Measurements from ENCODE around the gene AHCYL1.

The AHCYL1 gene

GRCh38 chr1:110056776-110057175 is 72.2 kb downstream of the AHCYL1 start:
- TF ChIP-seq, protein P1, sequence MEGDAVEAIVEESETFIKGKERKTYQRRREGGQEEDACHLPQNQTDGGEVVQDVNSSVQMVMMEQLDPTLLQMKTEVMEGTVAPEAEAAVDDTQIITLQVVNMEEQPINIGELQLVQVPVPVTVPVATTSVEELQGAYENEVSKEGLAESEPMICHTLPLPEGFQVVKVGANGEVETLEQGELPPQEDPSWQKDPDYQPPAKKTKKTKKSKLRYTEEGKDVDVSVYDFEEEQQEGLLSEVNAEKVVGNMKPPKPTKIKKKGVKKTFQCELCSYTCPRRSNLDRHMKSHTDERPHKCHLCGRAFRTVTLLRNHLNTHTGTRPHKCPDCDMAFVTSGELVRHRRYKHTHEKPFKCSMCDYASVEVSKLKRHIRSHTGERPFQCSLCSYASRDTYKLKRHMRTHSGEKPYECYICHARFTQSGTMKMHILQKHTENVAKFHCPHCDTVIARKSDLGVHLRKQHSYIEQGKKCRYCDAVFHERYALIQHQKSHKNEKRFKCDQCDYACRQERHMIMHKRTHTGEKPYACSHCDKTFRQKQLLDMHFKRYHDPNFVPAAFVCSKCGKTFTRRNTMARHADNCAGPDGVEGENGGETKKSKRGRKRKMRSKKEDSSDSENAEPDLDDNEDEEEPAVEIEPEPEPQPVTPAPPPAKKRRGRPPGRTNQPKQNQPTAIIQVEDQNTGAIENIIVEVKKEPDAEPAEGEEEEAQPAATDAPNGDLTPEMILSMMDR (IDR thresholded peaks at IDR 0.05; ENCODE audit: low read depth, low read length, missing control alignments) = no peak
- no peak for DNase-seq (ENCODE audit: extremely low read depth, low read depth)
- no peak overlapping the region for H3K4me3 ChIP-seq (replicated peaks; ENCODE audit: low read depth, low read length)

DNA sequence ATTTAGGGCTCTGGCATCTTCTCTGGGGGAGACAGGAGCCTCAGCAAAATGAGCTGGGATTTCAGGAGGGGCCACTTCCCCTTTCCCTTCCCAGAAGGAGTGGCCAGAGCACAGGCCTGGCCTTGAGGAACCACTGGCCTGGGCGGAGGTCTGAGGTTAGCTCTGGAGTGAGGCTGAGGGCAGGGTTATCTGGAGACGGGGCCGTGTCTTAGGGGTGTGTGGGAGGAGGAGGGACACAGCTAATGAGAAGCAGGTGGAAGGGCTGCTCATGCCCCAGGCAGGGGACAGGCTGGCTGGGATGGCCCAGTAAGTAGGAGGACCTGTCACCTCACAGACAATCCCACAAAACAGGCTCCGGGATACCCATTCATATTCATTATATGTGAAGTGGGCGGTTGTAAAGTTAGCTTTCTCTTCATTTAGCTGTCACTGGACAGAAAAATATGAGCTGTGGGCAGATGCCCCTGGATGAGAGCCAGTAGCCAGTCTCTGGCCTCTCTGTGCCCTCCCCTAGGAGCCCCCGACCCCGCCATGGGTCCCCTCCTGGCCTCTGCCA is 73.5 kb downstream of the AHCYL1 start:
- no peak for DNase-seq (ENCODE audit: extremely low read depth, low read depth)
- no peak overlapping the region for H3K4me3 ChIP-seq (replicated peaks; ENCODE audit: low read depth, low read length)
- TF ChIP-seq, protein P1 (IDR thresholded peaks at IDR 0.05; ENCODE audit: low read depth, low read length, missing control alignments) = no peak

DNA sequence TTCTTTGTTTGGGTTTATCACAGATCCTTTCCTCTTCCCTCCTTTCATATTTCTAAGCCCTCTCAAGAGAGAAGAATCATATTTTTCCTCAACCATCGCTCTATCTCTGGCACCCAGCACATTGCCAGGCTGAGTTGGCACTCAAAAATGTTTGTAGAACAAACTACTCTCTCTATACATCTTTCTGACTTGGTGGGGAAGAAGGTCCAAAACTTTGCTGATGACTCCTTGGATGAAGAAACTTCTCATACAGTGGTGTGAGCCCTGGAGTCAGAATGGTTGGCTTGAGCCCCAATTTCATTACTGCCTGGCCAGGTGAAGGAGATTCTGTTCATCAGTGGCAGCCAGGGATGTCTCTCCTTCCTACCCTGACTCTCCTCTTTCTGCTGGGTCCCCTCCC is 74.0 kb downstream of the AHCYL1 start:
- no peak overlapping the region for H3K4me3 ChIP-seq (replicated peaks; ENCODE audit: low read depth, low read length)
- TF ChIP-seq, protein P1 (IDR thresholded peaks at IDR 0.05; ENCODE audit: low read depth, low read length, missing control alignments) = no peak
- no peak for DNase-seq (ENCODE audit: extremely low read depth, low read depth)

GRCh38 chr1:110059133-110059863 is 74.7 kb downstream of the AHCYL1 start:
- DNase-seq (ENCODE audit: extremely low read depth, low read depth) = no peak
- TF ChIP-seq, protein P1 (IDR thresholded peaks at IDR 0.05; ENCODE audit: low read depth, low read length, missing control alignments) = no peak
- H3K4me3 ChIP-seq (replicated peaks; ENCODE audit: low read depth, low read length) = no peak overlapping the region

DNA sequence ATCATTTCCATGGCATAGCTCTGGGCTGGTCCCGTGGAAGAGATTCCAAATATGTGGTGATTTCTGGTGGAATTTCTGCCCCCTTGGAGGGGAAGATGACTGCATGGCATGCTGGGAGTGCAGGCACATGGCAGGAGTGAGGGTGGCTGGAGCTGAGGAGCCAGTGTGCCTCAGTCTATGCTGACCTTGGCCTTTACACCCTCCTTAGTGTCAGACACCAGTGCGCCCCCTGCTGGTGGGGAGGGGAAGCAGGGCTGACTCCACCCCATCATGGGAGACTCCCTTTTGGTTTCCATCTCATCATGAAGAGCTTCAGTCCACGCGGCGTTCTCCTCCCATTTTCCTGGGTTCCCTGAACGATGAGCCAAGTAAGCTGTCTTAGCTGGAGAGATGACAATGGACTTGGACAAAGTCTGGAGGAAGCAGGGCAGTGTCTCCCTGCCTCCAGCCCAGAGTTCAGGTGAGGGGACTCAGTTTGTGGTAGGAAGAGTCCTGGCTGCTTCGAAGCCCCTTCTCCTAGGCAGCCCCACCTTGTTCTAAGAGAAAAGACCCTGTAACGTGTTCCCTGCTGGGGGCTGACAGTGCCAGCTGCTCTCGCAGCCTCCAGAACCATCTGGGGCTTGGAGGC is 75.6 kb downstream of the AHCYL1 start:
- no peak for DNase-seq (ENCODE audit: extremely low read depth, low read depth)
- H3K4me3 ChIP-seq (replicated peaks; ENCODE audit: low read depth, low read length) = no peak overlapping the region
- TF ChIP-seq, protein P1 (IDR thresholded peaks at IDR 0.05; ENCODE audit: low read depth, low read length, missing control alignments) = peak; percentile 90

GRCh38 chr1:110060662-110061060 is 76.1 kb downstream of the AHCYL1 start:
- TF ChIP-seq, protein P1 (IDR thresholded peaks at IDR 0.05; ENCODE audit: low read depth, low read length, missing control alignments) = no peak
- H3K4me3 ChIP-seq (replicated peaks; ENCODE audit: low read depth, low read length) = no peak overlapping the region
- DNase-seq (ENCODE audit: extremely low read depth, low read depth) = no peak
